Ishikawa (cell line): ENCODE data around the gene SKA1.

ENCODE experiments used
- CEBPB ChIP-seq: IDR thresholded peaks from 2 replicates; pipeline ENCODE4 v1.6.1; 2012
- CREB1 ChIP-seq: IDR thresholded peaks from 2 replicates; pipeline ENCODE4 v1.6.1; 2012; ENCODE audit warnings: low read depth
- EGR1 ChIP-seq: IDR thresholded peaks from 2 replicates; pipeline ENCODE4 v1.6.1; 2012
- EP300 ChIP-seq: IDR thresholded peaks from 2 replicates; pipeline ENCODE4 v1.6.1; 2012; ENCODE audit warnings: borderline replicate concordance
- FOXM1 ChIP-seq: IDR thresholded peaks from 2 replicates; pipeline ENCODE4 v1.6.1; 2012; ENCODE audit warnings: low read depth, borderline replicate concordance
- RAD21 ChIP-seq: IDR thresholded peaks from 2 replicates; pipeline ENCODE4 v1.6.1; 2012; ENCODE audit warnings: low read depth
- TAF1 ChIP-seq: IDR thresholded peaks from 2 replicates; pipeline ENCODE4 v1.6.1; 2012; ENCODE audit warnings: low read depth, mild to moderate bottlenecking
- TCF12 ChIP-seq: IDR thresholded peaks from 2 replicates; pipeline ENCODE4 v1.6.1; 2012; ENCODE audit warnings: low read depth
- TEAD4 ChIP-seq: IDR thresholded peaks from 2 replicates; pipeline ENCODE4 v1.6.1; 2012
- YY1 ChIP-seq: IDR thresholded peaks from 2 replicates; pipeline ENCODE4 v1.6.1; 2012; ENCODE audit warnings: low read depth
- ZBTB7A ChIP-seq: IDR thresholded peaks from 2 replicates; pipeline ENCODE4 v1.6.1; 2012; ENCODE audit warnings: low read depth
- TF ChIP-seq, protein P1 (sequence below): IDR thresholded peaks from 2 replicates; pipeline ENCODE4 v1.6.1; 2012
- TF ChIP-seq, protein P2 (sequence below): IDR thresholded peaks from 2 replicates; pipeline ENCODE4 v1.6.1; 2012
- TF ChIP-seq, protein P3 (sequence below): IDR thresholded peaks from 2 replicates; pipeline ENCODE4 v1.6.1; 2012; ENCODE audit warnings: low read depth, mild to moderate bottlenecking

DNA sequence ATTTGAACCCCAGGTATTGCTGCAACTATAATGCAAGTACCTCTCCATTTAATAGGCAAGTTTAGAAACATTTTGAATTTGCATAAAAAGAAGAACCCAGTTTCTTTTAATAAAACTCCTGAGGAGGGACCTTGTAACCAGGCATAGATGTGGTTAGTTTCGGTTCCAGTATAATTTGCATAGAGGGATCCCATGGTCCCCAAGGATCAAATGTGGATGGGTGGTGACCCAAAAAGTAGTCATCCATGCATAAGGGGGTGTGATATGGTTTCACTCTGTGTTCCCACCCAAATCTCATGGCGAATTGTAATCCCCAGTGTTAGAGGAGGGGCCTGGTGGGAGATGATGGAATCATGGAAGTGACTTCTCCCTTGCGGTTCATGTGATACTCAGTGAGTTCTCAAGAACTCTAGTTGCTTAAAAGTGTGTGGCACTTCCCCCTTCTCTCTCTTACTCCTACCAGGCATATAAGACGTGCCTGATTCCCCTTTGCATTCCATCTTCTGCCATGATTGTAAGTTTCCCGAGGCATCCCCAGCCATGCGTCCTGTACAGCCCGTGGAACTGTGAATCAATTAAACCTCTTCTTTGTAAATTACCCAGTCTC, 40.2 kb upstream of the SKA1 start:
- TF ChIP-seq TAF1 (no peak), RAD21 (no peak), EP300 (no peak), TEAD4 (no peak), CREB1 (no peak), TCF12 (no peak), ZBTB7A (no peak), YY1 (no peak), EGR1 (no peak), FOXM1 (no peak), CEBPB (no peak)
- TF ChIP-seq, protein P1, sequence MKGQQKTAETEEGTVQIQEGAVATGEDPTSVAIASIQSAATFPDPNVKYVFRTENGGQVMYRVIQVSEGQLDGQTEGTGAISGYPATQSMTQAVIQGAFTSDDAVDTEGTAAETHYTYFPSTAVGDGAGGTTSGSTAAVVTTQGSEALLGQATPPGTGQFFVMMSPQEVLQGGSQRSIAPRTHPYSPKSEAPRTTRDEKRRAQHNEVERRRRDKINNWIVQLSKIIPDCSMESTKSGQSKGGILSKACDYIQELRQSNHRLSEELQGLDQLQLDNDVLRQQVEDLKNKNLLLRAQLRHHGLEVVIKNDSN, result no peak
- TF ChIP-seq, protein P2, sequence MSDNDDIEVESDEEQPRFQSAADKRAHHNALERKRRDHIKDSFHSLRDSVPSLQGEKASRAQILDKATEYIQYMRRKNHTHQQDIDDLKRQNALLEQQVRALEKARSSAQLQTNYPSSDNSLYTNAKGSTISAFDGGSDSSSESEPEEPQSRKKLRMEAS, result no peak
- TF ChIP-seq, protein P3, sequence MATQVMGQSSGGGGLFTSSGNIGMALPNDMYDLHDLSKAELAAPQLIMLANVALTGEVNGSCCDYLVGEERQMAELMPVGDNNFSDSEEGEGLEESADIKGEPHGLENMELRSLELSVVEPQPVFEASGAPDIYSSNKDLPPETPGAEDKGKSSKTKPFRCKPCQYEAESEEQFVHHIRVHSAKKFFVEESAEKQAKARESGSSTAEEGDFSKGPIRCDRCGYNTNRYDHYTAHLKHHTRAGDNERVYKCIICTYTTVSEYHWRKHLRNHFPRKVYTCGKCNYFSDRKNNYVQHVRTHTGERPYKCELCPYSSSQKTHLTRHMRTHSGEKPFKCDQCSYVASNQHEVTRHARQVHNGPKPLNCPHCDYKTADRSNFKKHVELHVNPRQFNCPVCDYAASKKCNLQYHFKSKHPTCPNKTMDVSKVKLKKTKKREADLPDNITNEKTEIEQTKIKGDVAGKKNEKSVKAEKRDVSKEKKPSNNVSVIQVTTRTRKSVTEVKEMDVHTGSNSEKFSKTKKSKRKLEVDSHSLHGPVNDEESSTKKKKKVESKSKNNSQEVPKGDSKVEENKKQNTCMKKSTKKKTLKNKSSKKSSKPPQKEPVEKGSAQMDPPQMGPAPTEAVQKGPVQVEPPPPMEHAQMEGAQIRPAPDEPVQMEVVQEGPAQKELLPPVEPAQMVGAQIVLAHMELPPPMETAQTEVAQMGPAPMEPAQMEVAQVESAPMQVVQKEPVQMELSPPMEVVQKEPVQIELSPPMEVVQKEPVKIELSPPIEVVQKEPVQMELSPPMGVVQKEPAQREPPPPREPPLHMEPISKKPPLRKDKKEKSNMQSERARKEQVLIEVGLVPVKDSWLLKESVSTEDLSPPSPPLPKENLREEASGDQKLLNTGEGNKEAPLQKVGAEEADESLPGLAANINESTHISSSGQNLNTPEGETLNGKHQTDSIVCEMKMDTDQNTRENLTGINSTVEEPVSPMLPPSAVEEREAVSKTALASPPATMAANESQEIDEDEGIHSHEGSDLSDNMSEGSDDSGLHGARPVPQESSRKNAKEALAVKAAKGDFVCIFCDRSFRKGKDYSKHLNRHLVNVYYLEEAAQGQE, result no peak
